IPS-18c (cell line): ENCODE results near the gene RHOH.
"Not testable (repeated sequence)": the region's sequence is repeated elsewhere in the genome, so short reads cannot be mapped to it uniquely, and the experiment has no call there.

Experiments used
- H3K4me3 ChIP-seq: 2 replicates; pipeline ENCODE4 v1.7.0; 2013; ENCODE audit warnings: low read depth, mild to moderate bottlenecking, low read length, moderate library complexity; ENCODE audit not compliant: insufficient read depth
- H3K9me3 ChIP-seq: one replicate; pipeline ENCODE4 v1.6.1; 2013; ENCODE audit warnings: mild to moderate bottlenecking, low read length, moderate library complexity; ENCODE audit not compliant: control insufficient read depth, insufficient read depth

The RHOH gene

GRCh38 chr4:40196724-40197281 is at the start of gene RHOH:
RHOH (plus strand) TSS chr4:40197031; CDS start chr4:40243387, 46,356 bp downstream.
- H3K4me3 ChIP-seq: no peak within 1 kb of the TSS
- H3K9me3 ChIP-seq: no peaks in the 10 kb centered on the region

- not testable (repeated sequence) for H3K4me3 ChIP-seq, H3K9me3 ChIP-seq
Observed at GRCh38 chr4:40147490-40147889, 49.3 kb upstream of the RHOH start.

- H3K9me3 ChIP-seq: no peaks in the 10 kb centered on the region
- no peak overlapping the region for H3K4me3 ChIP-seq
Observed at GRCh38 chr4:40149960-40150385, 46.9 kb upstream of the RHOH start.

- H3K4me3 ChIP-seq: no peak overlapping the region
- H3K9me3 ChIP-seq: no peaks in the 10 kb centered on the region
Observed at GRCh38 chr4:40150932-40151331, 45.9 kb upstream of the RHOH start.

GRCh38 chr4:40152637-40153036 is 44.2 kb upstream of the RHOH start:
- H3K9me3 ChIP-seq: no peaks in the 10 kb centered on the region
- no peak overlapping the region for H3K4me3 ChIP-seq

- H3K4me3 ChIP-seq: no peak overlapping the region
- H3K9me3 ChIP-seq: no peaks in the 10 kb centered on the region
Observed at GRCh38 chr4:40157436-40157835, 39.4 kb upstream of the RHOH start.

- Histone ChIP-seq H3K9me3 (no peaks in the 10 kb centered on the region), H3K4me3 (no peak overlapping the region)
Observed at GRCh38 chr4:40160258-40160657, 36.6 kb upstream of the RHOH start.

GRCh38 chr4:40164459-40164858 is 32.4 kb upstream of the RHOH start:
- H3K9me3 ChIP-seq: no peaks in the 10 kb centered on the region

GRCh38 chr4:40165916-40166315 is 30.9 kb upstream of the RHOH start:
- Histone ChIP-seq H3K9me3 (no peaks in the 10 kb centered on the region), H3K4me3 (no peak overlapping the region)

More at GRCh38 chr4:40164459-40164858, 32.4 kb upstream of the RHOH start:
- no peak overlapping the region for H3K4me3 ChIP-seq

- Histone ChIP-seq H3K4me3 (no peak overlapping the region), H3K9me3 (no peaks in the 10 kb centered on the region)
Observed at GRCh38 chr4:40168070-40168469, 28.8 kb upstream of the RHOH start.

GRCh38 chr4:40170588-40170987 is 26.2 kb upstream of the RHOH start:
- no peak overlapping the region for H3K4me3 ChIP-seq

GRCh38 chr4:40173470-40173875 is 23.4 kb upstream of the RHOH start:
- no peak overlapping the region for H3K4me3 ChIP-seq
- no peaks in the 10 kb centered on the region for H3K9me3 ChIP-seq

More at GRCh38 chr4:40170588-40170987, 26.2 kb upstream of the RHOH start:
- no peaks in the 10 kb centered on the region for H3K9me3 ChIP-seq

- no peak overlapping the region for H3K4me3 ChIP-seq
- H3K9me3 ChIP-seq: no peaks in the 10 kb centered on the region
Observed at GRCh38 chr4:40176602-40177001, 20.2 kb upstream of the RHOH start.

GRCh38 chr4:40177591-40177990 is 19.2 kb upstream of the RHOH start:
- Histone ChIP-seq H3K9me3 (no peaks in the 10 kb centered on the region), H3K4me3 (no peak overlapping the region)

- Histone ChIP-seq H3K4me3 (no peak overlapping the region), H3K9me3 (no peaks in the 10 kb centered on the region)
Observed at GRCh38 chr4:40178672-40179071, 18.2 kb upstream of the RHOH start.

- Histone ChIP-seq H3K4me3 (no peak overlapping the region), H3K9me3 (no peaks in the 10 kb centered on the region)
Observed at GRCh38 chr4:40179360-40179759, 17.5 kb upstream of the RHOH start.

- Histone ChIP-seq H3K9me3 (no peaks in the 10 kb centered on the region), H3K4me3 (no peak overlapping the region)
Observed at GRCh38 chr4:40180356-40180755, 16.5 kb upstream of the RHOH start.

GRCh38 chr4:40182001-40182400 is 14.8 kb upstream of the RHOH start:
- Histone ChIP-seq H3K9me3 (no peaks in the 10 kb centered on the region), H3K4me3 (no peak overlapping the region)

- no peaks in the 10 kb centered on the region for H3K9me3 ChIP-seq
- no peak overlapping the region for H3K4me3 ChIP-seq
Observed at GRCh38 chr4:40182954-40183353, 13.9 kb upstream of the RHOH start.
